ENCODE results near the gene CDH12. TPM values are rescaled to one million over a fixed set of nuclear protein-coding genes. Genes with fewer than 3 reads are reported as not detected.

The CDH12 gene
- total and polyA plus RNA-seq, 4 donors: 0.02 to 0.33 (median 0.17) TPM; not detected in 1

DNA sequence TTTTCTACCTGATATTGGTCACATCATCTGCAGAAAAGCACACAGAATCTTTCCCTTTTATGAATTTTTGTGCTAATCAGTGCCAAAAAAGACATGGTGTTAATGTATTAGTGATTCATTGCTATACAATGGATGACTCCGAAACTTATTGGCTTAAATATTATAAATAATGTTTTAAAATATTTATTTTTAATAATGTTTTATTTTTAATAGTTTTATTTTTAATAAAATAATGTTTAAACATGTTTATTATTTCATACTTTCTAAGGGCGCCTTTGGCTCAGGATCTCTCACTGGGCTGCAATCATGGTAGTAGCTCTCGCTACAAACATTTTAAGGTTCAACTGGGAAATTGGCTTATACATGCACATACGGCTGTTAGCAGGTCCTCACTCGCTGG lies 65.7 kb downstream of the CDH12 start:
- H3K4me1 ChIP-seq (ENCODE audit: control insufficient read depth in 4 of 4, insufficient read depth in 4 of 4, low read length in 3 of 4): no peaks in the 10 kb centered on the region

DNA sequence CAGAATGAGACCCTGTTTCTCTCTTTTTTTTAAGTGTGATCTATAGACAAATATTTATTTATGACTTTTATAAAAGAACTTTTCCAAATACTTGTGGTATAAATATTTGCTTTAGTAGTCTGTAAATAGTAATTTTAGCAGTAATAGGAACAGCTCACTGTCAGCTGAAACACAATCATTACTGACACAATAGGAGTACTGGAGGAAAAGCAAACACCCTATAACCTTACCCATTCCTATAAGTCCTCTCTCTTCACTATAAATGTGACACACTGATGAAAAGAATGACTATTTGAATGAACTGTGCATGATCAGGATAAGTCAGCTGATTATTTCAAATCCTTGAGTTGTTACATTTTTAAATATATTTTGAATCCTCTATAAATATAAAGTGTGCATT lies 72.4 kb downstream of the CDH12 start:
- Histone ChIP-seq H3K27ac (ENCODE audit: low read depth in 1 of 2, low read length in 2 of 2) (no peak overlapping the region), H3K9ac (ENCODE audit: low read depth in 1 of 2, low read length in 2 of 2) (no peak overlapping the region), H3K36me3 (ENCODE audit: control insufficient read depth in 4 of 4, insufficient read depth in 3 of 4, low read depth in 1 of 4, low read length in 3 of 4) (no peaks in the 10 kb centered on the region), H3K4me3 (ENCODE audit: low read depth in 1 of 3, low read length in 3 of 3) (no peak overlapping the region), H3K4me1 (ENCODE audit: control insufficient read depth in 4 of 4, insufficient read depth in 4 of 4, low read length in 3 of 4) (no peaks in the 10 kb centered on the region), H3K27me3 (ENCODE audit: control insufficient read depth in 4 of 4, insufficient read depth in 4 of 4, low read length in 3 of 4) (no peaks in the 10 kb centered on the region), H3K9me3 (ENCODE audit: control insufficient read depth in 4 of 4, low read length in 3 of 4) (no peaks in the 10 kb centered on the region)
- no peak for DNase-seq (ENCODE audit: low spot score)
- no peak for TF ChIP-seq GABPA (IDR thresholded peaks at IDR 0.05 in 1 of 2, conservative IDR thresholded peaks at IDR 0.05 in 1 of 2)
- TF ChIP-seq SP1 (IDR thresholded peaks at IDR 0.05): no peak
- no peak for TF ChIP-seq HNF4A (conservative IDR thresholded peaks at IDR 0.05)
- no peak for TF ChIP-seq EGR1 (IDR thresholded peaks at IDR 0.05; ENCODE audit: low read depth in 2 of 2)
- TF ChIP-seq FOXA1 (IDR thresholded peaks at IDR 0.05): no peak
- no peak for TF ChIP-seq YY1 (IDR thresholded peaks at IDR 0.05)
- TF ChIP-seq, protein P1, sequence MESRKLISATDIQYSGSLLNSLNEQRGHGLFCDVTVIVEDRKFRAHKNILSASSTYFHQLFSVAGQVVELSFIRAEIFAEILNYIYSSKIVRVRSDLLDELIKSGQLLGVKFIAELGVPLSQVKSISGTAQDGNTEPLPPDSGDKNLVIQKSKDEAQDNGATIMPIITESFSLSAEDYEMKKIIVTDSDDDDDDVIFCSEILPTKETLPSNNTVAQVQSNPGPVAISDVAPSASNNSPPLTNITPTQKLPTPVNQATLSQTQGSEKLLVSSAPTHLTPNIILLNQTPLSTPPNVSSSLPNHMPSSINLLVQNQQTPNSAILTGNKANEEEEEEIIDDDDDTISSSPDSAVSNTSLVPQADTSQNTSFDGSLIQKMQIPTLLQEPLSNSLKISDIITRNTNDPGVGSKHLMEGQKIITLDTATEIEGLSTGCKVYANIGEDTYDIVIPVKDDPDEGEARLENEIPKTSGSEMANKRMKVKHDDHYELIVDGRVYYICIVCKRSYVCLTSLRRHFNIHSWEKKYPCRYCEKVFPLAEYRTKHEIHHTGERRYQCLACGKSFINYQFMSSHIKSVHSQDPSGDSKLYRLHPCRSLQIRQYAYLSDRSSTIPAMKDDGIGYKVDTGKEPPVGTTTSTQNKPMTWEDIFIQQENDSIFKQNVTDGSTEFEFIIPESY (IDR thresholded peaks at IDR 0.05): no peak
- no peak for TF ChIP-seq RXRA (IDR thresholded peaks at IDR 0.05)
- no peak for TF ChIP-seq CTCF (IDR thresholded peaks at IDR 0.05; ENCODE audit: low read depth, low read length, missing input control)
- no peak for TF ChIP-seq JUND (IDR thresholded peaks at IDR 0.05)
- TF ChIP-seq, protein P2, sequence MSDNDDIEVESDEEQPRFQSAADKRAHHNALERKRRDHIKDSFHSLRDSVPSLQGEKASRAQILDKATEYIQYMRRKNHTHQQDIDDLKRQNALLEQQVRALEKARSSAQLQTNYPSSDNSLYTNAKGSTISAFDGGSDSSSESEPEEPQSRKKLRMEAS (IDR thresholded peaks at IDR 0.05): no peak
- TF ChIP-seq TAF1 (conservative IDR thresholded peaks at IDR 0.05): no peak

More for the DNA sequence above, 65.7 kb downstream of the CDH12 start:
- peaks cover 0 to 4% (median 0%) of the 10 kb centered on the region in 4 donors for H3K9me3 ChIP-seq (ENCODE audit: control insufficient read depth in 4 of 4, low read length in 3 of 4)
- H3K4me3 ChIP-seq (ENCODE audit: low read depth in 1 of 3, low read length in 3 of 3): no peak overlapping the region
- DNase-seq (ENCODE audit: low spot score): no peak
- H3K27ac ChIP-seq (ENCODE audit: low read depth in 1 of 2, low read length in 2 of 2): no peak overlapping the region
- 80% methylated on average over 5 of the region's 5 CpGs for WGBS
- no peak overlapping the region for H3K9ac ChIP-seq (ENCODE audit: low read depth in 1 of 2, low read length in 2 of 2)
- TF ChIP-seq TAF1 (conservative IDR thresholded peaks at IDR 0.05): no peak
- no peak for TF ChIP-seq EGR1 (IDR thresholded peaks at IDR 0.05; ENCODE audit: low read depth in 2 of 2)
- no peak for TF ChIP-seq HNF4G (IDR thresholded peaks at IDR 0.05)
- no peak for TF ChIP-seq HNF4A (conservative IDR thresholded peaks at IDR 0.05)
- TF ChIP-seq CTCF (IDR thresholded peaks at IDR 0.05; ENCODE audit: low read depth, low read length, missing input control): no peak
- TF ChIP-seq, protein P1 (IDR thresholded peaks at IDR 0.05): no peak
- TF ChIP-seq NR2F2 (IDR thresholded peaks at IDR 0.05): no peak
- no peak for TF ChIP-seq RAD21 (IDR thresholded peaks at IDR 0.05)
- no peak for TF ChIP-seq FOXA1 (IDR thresholded peaks at IDR 0.05)
- TF ChIP-seq YY1 (IDR thresholded peaks at IDR 0.05): no peak
- no peak for TF ChIP-seq FOXA2 (IDR thresholded peaks at IDR 0.05)
- no peak for TF ChIP-seq RXRA (IDR thresholded peaks at IDR 0.05)
- no peak for TF ChIP-seq JUND (IDR thresholded peaks at IDR 0.05)
- TF ChIP-seq, protein P3, sequence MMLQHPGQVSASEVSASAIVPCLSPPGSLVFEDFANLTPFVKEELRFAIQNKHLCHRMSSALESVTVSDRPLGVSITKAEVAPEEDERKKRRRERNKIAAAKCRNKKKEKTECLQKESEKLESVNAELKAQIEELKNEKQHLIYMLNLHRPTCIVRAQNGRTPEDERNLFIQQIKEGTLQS (IDR thresholded peaks at IDR 0.05): no peak
- H3K36me3 ChIP-seq (ENCODE audit: control insufficient read depth in 4 of 4, insufficient read depth in 3 of 4, low read depth in 1 of 4, low read length in 3 of 4): no peaks in the 10 kb centered on the region
- no peaks in the 10 kb centered on the region for H3K27me3 ChIP-seq (ENCODE audit: control insufficient read depth in 4 of 4, insufficient read depth in 4 of 4, low read length in 3 of 4)
